PC-9 (cell line): ENCODE results near the gene CHST2.
"Not testable (repeated sequence)": the region's sequence is repeated elsewhere in the genome, so short reads cannot be mapped to it uniquely, and the experiment has no call there.

Experiments used
- EZH2 ChIP-seq: fragments of 200-600 bp; sonication (generic); IDR thresholded peaks from 2 replicates; pipeline ENCODE4 v1.8.0; 2017; ENCODE audit warnings: antibody characterized with exemption, low read depth
- TF ChIP-seq, protein P1 (sequence below): fragments of 200-600 bp; sonication (generic); conservative IDR thresholded peaks from 2 replicates; pipeline ENCODE4 v1.6.1; 2017; ENCODE audit warnings: mixed run types, antibody characterized with exemption, mild to moderate bottlenecking, moderate library complexity

DNA sequence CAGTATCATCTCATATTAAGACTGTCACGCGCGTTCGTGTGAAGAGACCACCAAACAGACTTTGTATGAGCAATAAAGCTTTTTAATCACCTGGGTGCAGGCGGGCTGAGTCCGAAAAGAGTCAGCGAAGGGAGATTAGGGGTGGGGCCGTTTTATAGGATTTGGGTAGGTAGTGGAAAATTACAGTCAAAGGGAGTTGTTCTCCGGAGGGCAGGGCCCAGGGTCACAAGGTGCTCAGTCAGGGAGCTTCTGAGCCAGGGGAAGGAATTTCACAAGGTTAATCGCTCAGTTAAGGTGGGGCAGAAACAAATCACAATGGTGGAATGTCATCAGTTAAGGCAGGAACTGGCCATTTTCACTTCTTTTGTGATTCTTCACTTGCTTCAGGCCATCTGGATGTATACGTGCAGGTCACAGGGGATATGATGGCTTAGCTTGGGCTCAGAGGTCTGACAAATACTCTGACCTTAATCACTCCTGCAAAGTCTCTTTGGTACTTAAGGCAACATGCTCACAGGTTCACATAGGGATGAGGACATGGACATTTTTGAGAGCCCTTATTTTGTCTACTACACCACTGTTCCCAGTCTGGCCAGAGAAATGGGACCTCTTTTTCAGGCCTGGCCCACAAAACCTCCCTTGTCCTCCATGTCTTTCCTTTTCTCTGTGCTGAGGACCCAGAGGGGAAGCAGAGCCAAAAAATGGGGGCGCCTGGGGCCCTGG is 47.1 kb upstream of the CHST2 start:
- TF ChIP-seq, protein P1, sequence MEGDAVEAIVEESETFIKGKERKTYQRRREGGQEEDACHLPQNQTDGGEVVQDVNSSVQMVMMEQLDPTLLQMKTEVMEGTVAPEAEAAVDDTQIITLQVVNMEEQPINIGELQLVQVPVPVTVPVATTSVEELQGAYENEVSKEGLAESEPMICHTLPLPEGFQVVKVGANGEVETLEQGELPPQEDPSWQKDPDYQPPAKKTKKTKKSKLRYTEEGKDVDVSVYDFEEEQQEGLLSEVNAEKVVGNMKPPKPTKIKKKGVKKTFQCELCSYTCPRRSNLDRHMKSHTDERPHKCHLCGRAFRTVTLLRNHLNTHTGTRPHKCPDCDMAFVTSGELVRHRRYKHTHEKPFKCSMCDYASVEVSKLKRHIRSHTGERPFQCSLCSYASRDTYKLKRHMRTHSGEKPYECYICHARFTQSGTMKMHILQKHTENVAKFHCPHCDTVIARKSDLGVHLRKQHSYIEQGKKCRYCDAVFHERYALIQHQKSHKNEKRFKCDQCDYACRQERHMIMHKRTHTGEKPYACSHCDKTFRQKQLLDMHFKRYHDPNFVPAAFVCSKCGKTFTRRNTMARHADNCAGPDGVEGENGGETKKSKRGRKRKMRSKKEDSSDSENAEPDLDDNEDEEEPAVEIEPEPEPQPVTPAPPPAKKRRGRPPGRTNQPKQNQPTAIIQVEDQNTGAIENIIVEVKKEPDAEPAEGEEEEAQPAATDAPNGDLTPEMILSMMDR = not testable (repeated sequence)
- not testable (repeated sequence) for TF ChIP-seq EZH2
